K562 (cell line): Measurements from ENCODE around the gene RBKS. TPM values are rescaled to one million over a fixed set of nuclear protein-coding genes. Genes with fewer than 3 reads are reported as not detected.

ENCODE experiments used
- ATAC-seq: fragments of 200-7000 bp; cut with Tn5 transposase; 3 replicates; pipeline ENCODE4 v1.9.1; 2020; ENCODE audit warnings: moderate library complexity
- BruUV-seq: library from RNA; stranded (reverse); fragments of 400-500 nt; replicated peaks from 2 replicates; lab custom pipeline; 2021; lab: Mats Ljungman, UMichigan
- CTCF ChIA-PET: fragments of 300-600 bp; formaldehyde crosslinking; extraction: SDS; loops from one replicate; lab custom pipeline; 2021; ENCODE audit warnings: low intra/inter-chr PET ratio; lab: Yijun Ruan, JAX
- POLR2A ChIA-PET: fragments of 300-600, 350-650 bp; sonication (Branson Sonifier 250); formaldehyde crosslinking; extraction: SDS; loops from one replicate; lab custom pipeline; 2021; ENCODE audit warnings: antibody characterized with exemption, inconsistent platforms; lab: Yijun Ruan, JAX
- DNase-seq, 4 experiments: peaks; one replicate each; pipeline versions ENCODE4 v3.0.0 to v3.0.0-alpha.2; 2011 to 2018; ENCODE audit warnings: low spot score in 3 of 4, mixed read lengths in 3 of 4; ENCODE audit errors: extremely low read depth in 1 of 4
- FAIRE-seq: peaks from 2 replicates; lab custom pipeline; 2011; peaks lifted over from hg19 to GRCh38; lab: Jason Lieb, UNC
- H2AFZ ChIP-seq: 2 replicates; pipeline ENCODE4 v1.6.0; 2011; ENCODE audit warnings: low read depth, low read length, control low read depth, inconsistent platforms
- H3K27ac ChIP-seq: fragments of 200-600 bp; 3 replicates; pipeline ENCODE4 v1.8.0; 2011; ENCODE audit warnings: low read depth, mild to moderate bottlenecking, control low read depth, inconsistent platforms, low read length, moderate library complexity, mixed read lengths; ENCODE audit errors: extremely low read depth
- H3K27me3 ChIP-seq, 2 experiments: fragments of 300-600 bp in 1 of 2; 2 replicates in 1 of 2; 3 replicates in 1 of 2; pipeline versions ENCODE4 v1.6.0 to v1.8.0; 2011; ENCODE audit warnings: inconsistent platforms in 2 of 2, low read length in 2 of 2, mild to moderate bottlenecking in 1 of 2, mixed read lengths in 1 of 2, moderate library complexity in 1 of 2; ENCODE audit not compliant: control insufficient read depth in 2 of 2, insufficient read depth in 2 of 2
- H3K36me3 ChIP-seq: fragments of 300-600 bp; 3 replicates; pipeline ENCODE4 v1.8.0; 2011; ENCODE audit warnings: mild to moderate bottlenecking, low read length, inconsistent platforms; ENCODE audit not compliant: control insufficient read depth, insufficient read depth
- H3K4me1 ChIP-seq, 2 experiments: fragments of 200-600 bp in 1 of 2; replicated peaks in 1 of 2; 2 replicates in 1 of 2; 3 replicates in 1 of 2; pipeline versions ENCODE4 v1.5.1 to v1.8.0; 2011; ENCODE audit warnings: inconsistent platforms in 2 of 2, low read length in 2 of 2, mild to moderate bottlenecking in 1 of 2, mixed read lengths in 1 of 2, moderate library complexity in 1 of 2; ENCODE audit not compliant: control insufficient read depth in 2 of 2, insufficient read depth in 2 of 2
- H3K4me2 ChIP-seq: 2 replicates; pipeline ENCODE4 v1.6.1; 2011; ENCODE audit warnings: low read length, control low read depth, inconsistent platforms, mixed read lengths; ENCODE audit not compliant: insufficient read depth
- H3K4me3 ChIP-seq: fragments of 200-600 bp; sonication (generic), shearing (Covaris generic); 2 replicates; pipeline ENCODE4 v1.5.1; 2016; ENCODE audit warnings: control low read depth, inconsistent platforms
- H3K79me2 ChIP-seq: fragments of 200-600 bp; 3 replicates; pipeline ENCODE4 v1.8.0; 2011; ENCODE audit warnings: low read length, inconsistent platforms; ENCODE audit not compliant: control insufficient read depth, insufficient read depth
- H3K9ac ChIP-seq, 2 experiments: 2 replicates each; pipeline versions ENCODE4 v1.6.0 to v1.6.1; 2011; ENCODE audit warnings: low read depth in 2 of 2, low read length in 2 of 2, control low read depth in 1 of 2, inconsistent platforms in 1 of 2, mild to moderate bottlenecking in 1 of 2, mixed read lengths in 1 of 2; ENCODE audit not compliant: insufficient read depth in 1 of 2
- H3K9me1 ChIP-seq: one replicate; pipeline ENCODE4 v1.6.0; 2011; ENCODE audit warnings: inconsistent platforms, mild to moderate bottlenecking, low read length, moderate library complexity; ENCODE audit not compliant: control insufficient read depth, insufficient read depth
- H3K9me3 ChIP-seq: replicated peaks from 2 replicates; pipeline ENCODE4 v1.5.1; 2011; ENCODE audit warnings: low read depth, low read length, inconsistent platforms; ENCODE audit not compliant: control insufficient read depth, insufficient read depth
- H4K20me1 ChIP-seq: replicated peaks from 2 replicates; pipeline ENCODE4 v1.6.1; 2011; ENCODE audit warnings: low read length, inconsistent platforms, mixed read lengths; ENCODE audit not compliant: control insufficient read depth, insufficient read depth
- ARNT ChIP-seq, 2 experiments: fragments of 450-650 bp; IDR thresholded peaks; 2 replicates each; pipeline ENCODE4 v1.6.1; 2016; ENCODE audit warnings: mild to moderate bottlenecking in 1 of 2
- CBX1 ChIP-seq: sonication (generic); IDR thresholded peaks from 2 replicates; pipeline ENCODE4 v1.6.1; 2016; ENCODE audit warnings: antibody characterized with exemption, low read depth, mild to moderate bottlenecking
- HMGN3 ChIP-seq: IDR thresholded peaks from 2 replicates; pipeline ENCODE4 v1.6.1; 2011; ENCODE audit warnings: borderline replicate concordance, low read depth, mild to moderate bottlenecking, mixed read lengths, low read length; ENCODE audit not compliant: insufficient read length; ENCODE audit errors: extremely low read depth
- HNRNPK ChIP-seq: fragments of 200-400 bp; formaldehyde crosslinking; IDR thresholded peaks from one replicate; pipeline ENCODE4 v1.6.1; 2018; ENCODE audit warnings: mild to moderate bottlenecking, low read depth, low read length; ENCODE audit not compliant: poor library complexity, severe bottlenecking
- IRF9 ChIP-seq: fragments of 450-650 bp; IDR thresholded peaks from 2 replicates; pipeline ENCODE4 v1.6.1; 2016; ENCODE audit warnings: missing biosample characterization, missing genetic modification characterization
- ZNF133 ChIP-seq: fragments of 250-450 bp; sonication (Bioruptor Pico); IDR thresholded peaks from 2 replicates; pipeline ENCODE4 v1.4.0; 2020; ENCODE audit warnings: mild to moderate bottlenecking
- ZNF431 ChIP-seq: sonication (generic); formaldehyde crosslinking; IDR thresholded peaks from 2 replicates; pipeline ENCODE4 v1.8.0; 2022; ENCODE audit warnings: mild to moderate bottlenecking, missing genetic modification reagents
- ZNF507 ChIP-seq: conservative IDR thresholded peaks from 2 replicates; pipeline ENCODE4 v1.6.1; 2017; ENCODE audit warnings: missing genetic modification characterization, missing compliant biosample characterization
- ZNF76 ChIP-seq: fragments of 250-450 bp; sonication (Bioruptor Pico); IDR thresholded peaks from 2 replicates; pipeline ENCODE4 v1.4.0; 2020; ENCODE audit warnings: mild to moderate bottlenecking, moderate library complexity, borderline replicate concordance
- ZZZ3 ChIP-seq: fragments of 450-650 bp; IDR thresholded peaks from 2 replicates; pipeline ENCODE4 v1.6.1; 2016; ENCODE audit warnings: antibody characterized with exemption, mild to moderate bottlenecking, moderate library complexity
- WGBS: fragments of 100-300 bp; shearing (Covaris generic); methylation state at CpG from one replicate; pipeline ENCODE4 v1.1.6; 2016; ENCODE audit warnings: low coverage, mixed read lengths; ENCODE audit not compliant: insufficient coverage; ENCODE audit errors: missing lambda C conversion rate; 5-methylcytosine and 5-hydroxymethylcytosine counted together
- in situ Hi-C: fragments of 300-500 bp; cut with MboI; formaldehyde crosslinking; loops from 4 replicates; pipeline ENCODE4 v1.15.0; 2018; ENCODE audit warnings: inconsistent platforms, mixed read lengths
- intact Hi-C: fragments of 100-400 bp; cut with micrococcal nuclease; formaldehyde crosslinking; loops from 2 replicates; pipeline ENCODE4 v1.14.2; 2022
- polyA plus RNA-seq, 8 experiments: library from polyadenylated mRNA; depleted of rRNA in 4 of 8; stranded (reverse) in 5 of 8; unstranded in 3 of 8; fragments of >200 nt; fragmentation: Nextera tagmentation in 2 of 8; fragmentation: Illumina TruSeq in 1 of 8; extraction: Ambion mirVana in 2 of 8; extraction: Trizol in 1 of 8; gene quantifications; 2 replicates each; pipeline versions ENCODE4 v1.2.1 to v1.2.3, GENCODE V29; 2011 to 2014; ENCODE audit warnings: inconsistent platforms in 1 of 8, missing spikeins in 1 of 8
- total RNA-seq, 7 experiments: library from RNA; depleted of rRNA in 6 of 7; stranded (reverse); fragments of >200 nt in 6 of 7; fragmentation: Illumina TruSeq in 2 of 7; extraction: Trizol in 2 of 7; gene quantifications; 2 replicates each; pipeline versions ENCODE4 v1.2.1 to v1.2.3, GENCODE V29; 2011 to 2021; ENCODE audit warnings: low replicate concordance in 1 of 7

Gene RBKS
- total and polyA plus RNA-seq, 9 of the 15 experiments (the other 6 are each of a cell fraction or from before 2014, with no cell fraction given) = 0.06 to 0.39 (median 0.19) TPM

GRCh38 chr2:27735263-27735904 is 154.8 kb downstream of the RBKS start (continued):
- no peak for TF ChIP-seq ZNF431 (CRISPR knock-in tag)
- TF ChIP-seq ZNF76 (CRISPR knock-in tag) = 0 out of 2 replicates have a peak, but pooled peaks have one; percentile 71
- TF ChIP-seq CBX1 = peak; percentile 51; the same call in 1 of the 2 replicates
- peak; percentile 47 for TF ChIP-seq HMGN3

GRCh38 chr2:27734305-27734704 is 155.9 kb downstream of the RBKS start:
- Histone ChIP-seq H3K9me3 (no peaks in the 10 kb centered on the region), H3K79me2 (no peaks in the 10 kb centered on the region), H2AFZ (no peak overlapping the region), H3K4me2 (no peak overlapping the region), H3K4me3 (no peak overlapping the region), H3K27me3 (peaks cover 5 to 25% of the 10 kb centered on the region in 2 experiments; a peak in 3 of 5 replicates), H3K9me1 (no peaks in the 10 kb centered on the region), H3K9ac (no peak overlapping the region), H3K36me3 (no peaks in the 10 kb centered on the region), H4K20me1 (no peaks in the 10 kb centered on the region), H3K27ac (no peak overlapping the region), H3K4me1 (peaks cover 7 to 15% of the 10 kb centered on the region in 2 experiments; a peak in 3 of 5 replicates)
- ChIA-PET CTCF (no interaction called here), POLR2A (interaction anchor here (0.6 kb wide), 1 partner anchor 18 kb away, joined by 3 read pairs; no protein-coding TSS in a partner anchor)
- DNase-seq (no peak), ATAC-seq (no peak), FAIRE-seq (no peak)
- WGBS = 23% methylated on average over 1 of the region's 1 CpG
- TF ChIP-seq ZNF133 (CRISPR knock-in tag) (no peak), IRF9 (no peak), ZZZ3 (no peak), ZNF507 (no peak), ARNT (IDR thresholded peaks at IDR 0.05) (no peak), HNRNPK (no peak)
- in situ Hi-C loops (no loop called here), intact Hi-C loops (no loop called here)
- no TSS peak for BruUV-seq

Other genes starting within 250 kb of the RBKS start
- 22.0 and 28.6 TPM in 2 replicates for gene SUPT7L, start 226.8 kb downstream of the RBKS start, total RNA-seq (2014; rRNA removed)
- 39.6 and 40.3 TPM in 2 replicates for gene SUPT7L, start 226.8 kb downstream of the RBKS start, total RNA-seq (2014; rRNA removed; fragmentation: Illumina TruSeq; extraction: Trizol)
- gene SUPT7L, start 226.8 kb downstream of the RBKS start, total RNA-seq (2015; rRNA removed; fragmentation: Illumina TruSeq; extraction: Trizol) = 39.6 and 40.2 TPM in 2 replicates
- 38.1 and 38.6 TPM in 2 replicates for gene SUPT7L, start 226.8 kb downstream of the RBKS start, total RNA-seq (2021)
- gene SUPT7L, start 226.8 kb downstream of the RBKS start, polyA plus RNA-seq (2011; rRNA removed) = 72.8 and 82.6 TPM in 2 replicates
- gene SUPT7L, start 226.8 kb downstream of the RBKS start, polyA plus RNA-seq (2014; fragmentation: Illumina TruSeq; extraction: Trizol) = 52.6 and 58.8 TPM in 2 replicates
- gene SUPT7L, start 226.8 kb downstream of the RBKS start, polyA plus RNA-seq (2014; fragmentation: Nextera tagmentation; extraction: Ambion mirVana) = 10 to 100 TPM; 25.1 to 40.1 TPM
- gene SUPT7L, start 226.8 kb downstream of the RBKS start, polyA plus RNA-seq (2014; rRNA removed) = 46.2 and 50.8 TPM in 2 replicates
- 33.0 and 35.9 TPM in 2 replicates for gene SLC4A1AP, start 226.5 kb downstream of the RBKS start, total RNA-seq (2014; rRNA removed)
- gene SLC4A1AP, start 226.5 kb downstream of the RBKS start, total RNA-seq (2014; rRNA removed; fragmentation: Illumina TruSeq; extraction: Trizol) = 35.3 and 38.5 TPM in 2 replicates
- gene SLC4A1AP, start 226.5 kb downstream of the RBKS start, total RNA-seq (2015; rRNA removed; fragmentation: Illumina TruSeq; extraction: Trizol) = 36.1 and 40.5 TPM in 2 replicates
- gene SLC4A1AP, start 226.5 kb downstream of the RBKS start, total RNA-seq (2021) = 23.4 and 25.6 TPM in 2 replicates
- 14.8 and 16.6 TPM in 2 replicates for gene SLC4A1AP, start 226.5 kb downstream of the RBKS start, polyA plus RNA-seq (2011; rRNA removed)
- gene SLC4A1AP, start 226.5 kb downstream of the RBKS start, polyA plus RNA-seq (2014; fragmentation: Illumina TruSeq; extraction: Trizol) = 36.2 and 39.9 TPM in 2 replicates
- gene SLC4A1AP, start 226.5 kb downstream of the RBKS start, polyA plus RNA-seq (2014; fragmentation: Nextera tagmentation; extraction: Ambion mirVana) = 10 to 100 TPM in 1 of 2 experiments, 1 to 10 TPM in 1; 8.1 to 13.3 TPM
- 33.7 and 37.0 TPM in 2 replicates for gene SLC4A1AP, start 226.5 kb downstream of the RBKS start, polyA plus RNA-seq (2014; rRNA removed)
- gene MRPL33, start 118.7 kb downstream of the RBKS start, total RNA-seq (2014; rRNA removed) = 106 and 141 TPM in 2 replicates
- gene MRPL33, start 118.7 kb downstream of the RBKS start, total RNA-seq (2014; rRNA removed; fragmentation: Illumina TruSeq; extraction: Trizol) = 250 and 311 TPM in 2 replicates
- 198 and 226 TPM in 2 replicates for gene MRPL33, start 118.7 kb downstream of the RBKS start, total RNA-seq (2015; rRNA removed; fragmentation: Illumina TruSeq; extraction: Trizol)
- gene MRPL33, start 118.7 kb downstream of the RBKS start, total RNA-seq (2021) = 59.6 and 68.3 TPM in 2 replicates
- gene MRPL33, start 118.7 kb downstream of the RBKS start, polyA plus RNA-seq (2011; rRNA removed) = 49.0 and 79.0 TPM in 2 replicates
- 152 and 173 TPM in 2 replicates for gene MRPL33, start 118.7 kb downstream of the RBKS start, polyA plus RNA-seq (2014; fragmentation: Illumina TruSeq; extraction: Trizol)
- 100 to 1,000 TPM; 313 to 338 TPM for gene MRPL33, start 118.7 kb downstream of the RBKS start, polyA plus RNA-seq (2014; fragmentation: Nextera tagmentation; extraction: Ambion mirVana)
- 200 and 228 TPM in 2 replicates for gene MRPL33, start 118.7 kb downstream of the RBKS start, polyA plus RNA-seq (2014; rRNA removed)
- 10.9 and 15.6 TPM in 2 replicates for gene BABAM2, start 342 bp upstream of the RBKS start, total RNA-seq (2014; rRNA removed)
- 27.3 and 31.8 TPM in 2 replicates for gene BABAM2, start 342 bp upstream of the RBKS start, total RNA-seq (2014; rRNA removed; fragmentation: Illumina TruSeq; extraction: Trizol)
- gene BABAM2, start 342 bp upstream of the RBKS start, total RNA-seq (2015; rRNA removed; fragmentation: Illumina TruSeq; extraction: Trizol) = 19.9 and 23.5 TPM in 2 replicates
- gene BABAM2, start 342 bp upstream of the RBKS start, total RNA-seq (2021) = 23.9 and 24.2 TPM in 2 replicates
- 22.8 and 25.6 TPM in 2 replicates for gene BABAM2, start 342 bp upstream of the RBKS start, polyA plus RNA-seq (2011; rRNA removed)
- 27.9 and 32.9 TPM in 2 replicates for gene BABAM2, start 342 bp upstream of the RBKS start, polyA plus RNA-seq (2014; fragmentation: Illumina TruSeq; extraction: Trizol)
- 10 to 100 TPM; 35.2 to 37.4 TPM for gene BABAM2, start 342 bp upstream of the RBKS start, polyA plus RNA-seq (2014; fragmentation: Nextera tagmentation; extraction: Ambion mirVana)
- 15.6 and 18.0 TPM in 2 replicates for gene BABAM2, start 342 bp upstream of the RBKS start, polyA plus RNA-seq (2014; rRNA removed)